Psoas muscle (tissue), 8 donors: Measurements from ENCODE around the gene TCERG1L. TPM values are rescaled to one million over a fixed set of nuclear protein-coding genes. Genes with fewer than 3 reads are reported as not detected.

Experiments
- ATAC-seq, 4 donors: fragments of 200-7000 bp; cut with Tn5 transposase; one replicate each; pipeline ENCODE4 v1.9.1; 2020; ENCODE audit warnings: moderate library complexity in 3 of 4, mild to moderate bottlenecking in 2 of 4
- DNase-seq, 2 donors: peaks; one replicate each; pipeline ENCODE4 v3.0.0-alpha.2; 2020
- H3K27ac ChIP-seq: fragments of 200-600 bp; one replicate; pipeline ENCODE4 v1.8.0; 2022
- H3K27me3 ChIP-seq, 3 donors: fragments of 200-600 bp in 1 of 3; one replicate each; pipeline versions ENCODE4 v1.6.1 to v1.8.0; 2013 to 2022; ENCODE audit warnings: low read length in 2 of 3, mild to moderate bottlenecking in 2 of 3, moderate library complexity in 1 of 3; ENCODE audit not compliant: insufficient read depth in 3 of 3
- H3K36me3 ChIP-seq, 2 donors: fragments of 200-600 bp in 1 of 2; one replicate each; pipeline versions ENCODE4 v1.6.1 to v1.8.0; 2013 to 2022; ENCODE audit warnings: low read depth in 1 of 2, mild to moderate bottlenecking in 1 of 2, moderate library complexity in 1 of 2; ENCODE audit not compliant: insufficient read depth in 1 of 2
- H3K4me1 ChIP-seq: fragments of 200-600 bp; one replicate; pipeline ENCODE4 v1.8.0; 2022
- H3K4me3 ChIP-seq: fragments of 200-600 bp; one replicate; pipeline ENCODE4 v1.8.0; 2022; ENCODE audit warnings: mild to moderate bottlenecking
- H3K9me3 ChIP-seq: fragments of 200-600 bp; one replicate; pipeline ENCODE4 v1.8.0; 2022
- WGBS, 3 donors: extraction: QIAGEN DNeasy Blood & Tissue Kit; methylation state at CpG; one replicate each; pipeline versions ENCODE4 v1.1.6 to v1.1.7; 2013; 5-methylcytosine and 5-hydroxymethylcytosine counted together
- intact Hi-C, 2 donors: fragments of 100-400 bp; cut with DNase I; formaldehyde crosslinking; loops; one replicate each; pipeline versions ENCODE4 v1.11.0 to v1.14.2; 2022
- polyA plus RNA-seq, 3 donors: library from polyadenylated mRNA; stranded (reverse); fragments of 200-250 nt; gene quantifications; one replicate each; pipeline ENCODE4 v1.2.3, GENCODE V29; 2013
- total RNA-seq, 4 donors: library from RNA; stranded (reverse); fragmentation: NEBNext Ultra II Directional in 2 of 4; extraction: Animal tissue kit (Norgen Biotek cat#: 25700) in 2 of 4; gene quantifications; one replicate each; pipeline versions ENCODE4 v1.2.1 to v1.2.4, GENCODE V29; 2021 to 2023
- TF ChIP-seq, protein P1 (sequence below): fragments of 200-600 bp; IDR thresholded peaks from one replicate; pipeline ENCODE4 v1.8.0; 2022; ENCODE audit warnings: antibody characterized with exemption
- donor health status: healthy with polysubstance abuse.
- donor health status: DM: no; HTN: no; CAD: no; lungs with moderate emphysema.
- donor health status: Bipolar disorder and iron deficiency.
- donor health status: healthy.
- donor health status: DM: yes; HTN: yes; CAD: no.
- donor health status: DM: no; HTN: no; CAD: no.
- donor health status: DM: no; HTN: no; CAD: no.
- donor health status: DM: yes; HTN: yes; CAD: no.

TCERG1L gene
- total and polyA plus RNA-seq, 7 donors, result 0.01 TPM; not detected in 6

DNA sequence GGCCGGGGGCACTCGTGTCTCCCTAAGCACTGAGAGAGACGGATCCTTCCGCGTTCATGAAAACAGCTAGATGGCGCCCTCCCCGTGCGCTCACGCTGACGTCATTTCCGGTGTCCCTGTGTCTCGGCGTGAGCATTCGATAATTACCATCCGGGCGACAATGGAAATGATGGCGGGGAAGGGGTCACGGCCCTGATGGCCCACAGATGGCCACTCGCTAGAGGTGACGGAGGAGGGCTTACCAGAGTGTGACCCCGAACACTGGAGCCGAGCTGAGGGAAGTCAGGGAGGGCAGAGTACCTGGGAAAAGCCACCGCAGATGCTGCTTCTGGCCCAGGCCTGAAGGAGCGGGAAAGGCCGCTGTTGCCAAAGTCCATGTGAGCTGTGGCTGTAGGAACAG, 222.9 kb downstream of the TCERG1L start:
- H3K36me3 ChIP-seq, result no peaks in the 10 kb centered on the region
- DNase-seq (no peak), ATAC-seq (no peak)
- H3K4me3 ChIP-seq, result no peak overlapping the region
- peaks cover 0 to 15% (median 3%) of the 10 kb centered on the region in 3 donors for H3K27me3 ChIP-seq
- 86 to 88% (median 86%) methylated on average over 25 of the region's 25 CpGs for WGBS, 3 donors
- TF ChIP-seq, protein P1, sequence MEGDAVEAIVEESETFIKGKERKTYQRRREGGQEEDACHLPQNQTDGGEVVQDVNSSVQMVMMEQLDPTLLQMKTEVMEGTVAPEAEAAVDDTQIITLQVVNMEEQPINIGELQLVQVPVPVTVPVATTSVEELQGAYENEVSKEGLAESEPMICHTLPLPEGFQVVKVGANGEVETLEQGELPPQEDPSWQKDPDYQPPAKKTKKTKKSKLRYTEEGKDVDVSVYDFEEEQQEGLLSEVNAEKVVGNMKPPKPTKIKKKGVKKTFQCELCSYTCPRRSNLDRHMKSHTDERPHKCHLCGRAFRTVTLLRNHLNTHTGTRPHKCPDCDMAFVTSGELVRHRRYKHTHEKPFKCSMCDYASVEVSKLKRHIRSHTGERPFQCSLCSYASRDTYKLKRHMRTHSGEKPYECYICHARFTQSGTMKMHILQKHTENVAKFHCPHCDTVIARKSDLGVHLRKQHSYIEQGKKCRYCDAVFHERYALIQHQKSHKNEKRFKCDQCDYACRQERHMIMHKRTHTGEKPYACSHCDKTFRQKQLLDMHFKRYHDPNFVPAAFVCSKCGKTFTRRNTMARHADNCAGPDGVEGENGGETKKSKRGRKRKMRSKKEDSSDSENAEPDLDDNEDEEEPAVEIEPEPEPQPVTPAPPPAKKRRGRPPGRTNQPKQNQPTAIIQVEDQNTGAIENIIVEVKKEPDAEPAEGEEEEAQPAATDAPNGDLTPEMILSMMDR, result no peak
- H3K27ac ChIP-seq, result no peak overlapping the region
- intact Hi-C loops, result no loop called here
- H3K4me1 ChIP-seq, result no peaks in the 10 kb centered on the region
- H3K9me3 ChIP-seq, result no peaks in the 10 kb centered on the region

DNA sequence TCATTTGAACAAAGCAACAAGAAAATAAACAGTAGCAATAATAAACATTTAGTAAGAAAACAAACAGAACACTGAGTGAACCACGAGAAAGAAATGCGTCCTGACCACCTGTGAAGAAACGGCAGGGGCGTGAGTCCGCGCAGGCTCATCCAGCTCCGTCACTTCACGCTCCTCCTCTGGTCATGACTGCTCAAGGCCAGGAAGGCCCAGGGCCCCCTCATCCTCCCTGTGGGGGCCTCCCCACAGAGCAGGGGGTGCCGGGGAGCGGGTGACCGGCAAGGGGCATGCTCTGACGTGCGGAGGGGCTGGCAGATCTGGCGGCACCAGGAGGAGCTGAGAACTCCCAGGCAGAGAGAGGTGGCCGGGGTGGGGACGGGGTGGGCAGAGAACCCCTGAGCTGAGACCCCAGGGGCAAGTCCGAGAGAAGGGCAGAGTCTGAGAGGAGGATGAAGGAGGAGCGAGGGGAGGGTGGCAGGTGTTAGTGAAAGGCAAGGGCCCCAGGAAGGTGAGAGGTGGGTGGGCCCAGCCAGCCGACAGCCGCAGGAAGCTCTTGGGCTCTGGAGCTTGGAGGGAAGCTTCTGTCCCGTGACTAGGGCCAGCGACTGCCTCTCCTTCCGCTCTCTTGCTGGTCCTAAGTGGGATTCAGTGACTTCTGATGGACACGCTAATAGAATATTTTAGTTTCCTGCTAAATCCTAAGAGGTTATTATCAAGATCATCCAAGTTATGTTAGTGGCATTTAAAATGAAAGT, 223.9 kb downstream of the TCERG1L start:
- 83 to 87% (median 87%) methylated on average over 22 to 24 of the region's 24 CpGs for WGBS, 3 donors
- no peak overlapping the region for H3K27ac ChIP-seq
- DNase-seq (no peak), ATAC-seq (no peak)
- H3K36me3 ChIP-seq, result no peaks in the 10 kb centered on the region
- H3K4me1 ChIP-seq, result no peaks in the 10 kb centered on the region
- intact Hi-C loops, result no loop called here
- no peak overlapping the region for H3K4me3 ChIP-seq
- peaks cover 0 to 14% (median 3%) of the 10 kb centered on the region in 3 donors for H3K27me3 ChIP-seq
- TF ChIP-seq, protein P1, result no peak
- no peaks in the 10 kb centered on the region for H3K9me3 ChIP-seq

DNA sequence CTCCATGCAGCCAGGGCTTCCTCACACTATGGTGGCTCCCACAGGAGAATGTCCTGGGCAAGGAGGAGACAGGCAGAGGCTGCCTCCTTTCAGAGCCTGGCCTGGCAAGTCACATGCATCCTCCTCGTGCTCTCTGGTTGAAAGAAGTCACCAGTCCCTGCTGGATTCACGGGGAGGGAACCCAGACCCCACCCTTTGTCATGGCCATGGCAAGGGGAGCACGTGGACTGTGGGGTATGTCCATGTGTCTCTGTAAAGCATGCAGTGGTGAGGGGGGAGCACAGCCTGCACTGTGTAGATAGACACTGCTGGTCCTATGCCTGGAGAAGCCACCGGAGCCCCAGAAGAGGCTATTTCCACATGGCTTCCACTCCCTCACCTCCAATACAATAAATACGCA, 225.0 kb downstream of the TCERG1L start:
- Histone ChIP-seq H3K9me3 (no peaks in the 10 kb centered on the region), H3K36me3 (no peaks in the 10 kb centered on the region), H3K27me3 (peaks cover 0 to 14% (median 7%) of the 10 kb centered on the region in 3 donors), H3K27ac (no peak overlapping the region), H3K4me1 (no peaks in the 10 kb centered on the region), H3K4me3 (no peak overlapping the region)
- WGBS, 3 donors, result 92 to 97% (median 95%) methylated on average over 5 of the region's 5 CpGs
- intact Hi-C loops, result no loop called here
- TF ChIP-seq, protein P1, result no peak
- ATAC-seq, result no peak
- no peak for DNase-seq

DNA sequence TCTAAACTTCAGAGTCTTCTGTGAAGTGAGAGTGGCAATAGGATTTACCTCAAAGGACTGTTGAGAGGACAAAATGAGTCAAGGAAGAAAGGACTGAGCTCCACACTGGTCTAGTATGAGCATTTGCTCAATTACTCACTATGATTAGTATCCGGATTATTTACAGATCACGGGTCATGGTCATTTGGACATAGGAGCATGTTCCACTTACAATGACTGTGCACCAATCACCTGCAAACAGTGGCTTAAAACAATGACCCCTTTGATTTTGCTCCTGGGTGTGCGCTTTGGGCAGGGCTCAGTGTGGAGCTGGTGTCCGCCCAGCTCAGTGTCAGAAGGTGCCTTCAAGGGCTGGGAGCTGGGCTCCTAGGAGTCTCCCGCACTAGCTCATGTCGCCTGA, 225.4 kb downstream of the TCERG1L start:
- DNase-seq (no peak), ATAC-seq (no peak)
- Histone ChIP-seq H3K4me3 (no peak overlapping the region), H3K27ac (no peak overlapping the region), H3K4me1 (no peaks in the 10 kb centered on the region), H3K36me3 (no peaks in the 10 kb centered on the region), H3K9me3 (no peaks in the 10 kb centered on the region), H3K27me3 (peaks cover 0 to 14% (median 7%) of the 10 kb centered on the region in 3 donors)
- intact Hi-C loops, result no loop called here
- TF ChIP-seq, protein P1, result no peak
- 93 to 97% (median 94%) methylated on average over 6 of the region's 6 CpGs for WGBS, 3 donors
